Activated CD8-positive, alpha-beta memory T cell treated with anti-CD3 and anti-CD28 coated beads, Interleukin-2, amount 50 U/mL, for 4 hours (primary cell): Measurements from ENCODE around the gene PSENEN.

Source experiments
- DNase-seq: peaks from one replicate; pipeline ENCODE4 v3.0.0-alpha.2; 2020

PSENEN gene

GRCh38 chr19:35775298-35776101, 30.0 kb downstream of the PSENEN start, which contains the start of gene ARHGAP33:
ARHGAP33 (plus strand) TSS chr19:35775564; CDS start chr19:35775659, 95 bp downstream.
- peak; percentile 99 for DNase-seq

- no peak for DNase-seq
Observed at GRCh38 chr19:35776102-35776788, 30.8 kb downstream of the PSENEN start.

GRCh38 chr19:35777086-35777841, 31.8 kb downstream of the PSENEN start:
- no peak for DNase-seq

GRCh38 chr19:35777961-35778360, 32.5 kb downstream of the PSENEN start:
- DNase-seq = no peak

GRCh38 chr19:35779033-35779432, 33.6 kb downstream of the PSENEN start:
- no peak for DNase-seq

- DNase-seq = no peak
Observed at GRCh38 chr19:35780058-35780457, 34.6 kb downstream of the PSENEN start.

- DNase-seq = no peak
Observed at GRCh38 chr19:35780717-35781116, 35.3 kb downstream of the PSENEN start.

- no peak for DNase-seq
Observed at GRCh38 chr19:35781650-35782049, 36.2 kb downstream of the PSENEN start.

GRCh38 chr19:35782589-35782988, 37.1 kb downstream of the PSENEN start:
- DNase-seq = no peak

- DNase-seq = no peak
Observed at GRCh38 chr19:35783469-35784434, 38.3 kb downstream of the PSENEN start.

GRCh38 chr19:35784503-35785338, 39.3 kb downstream of the PSENEN start:
- no peak for DNase-seq

GRCh38 chr19:35785339-35785627, 39.8 kb downstream of the PSENEN start:
- no peak for DNase-seq

GRCh38 chr19:35786299-35787160, 41.1 kb downstream of the PSENEN start:
- DNase-seq = no peak

GRCh38 chr19:35787227-35787799, 41.9 kb downstream of the PSENEN start:
- no peak for DNase-seq

- no peak for DNase-seq
Observed at GRCh38 chr19:35788205-35788960, 42.9 kb downstream of the PSENEN start.

- no peak for DNase-seq
Observed at GRCh38 chr19:35789195-35789977, 43.9 kb downstream of the PSENEN start.

- DNase-seq = no peak
Observed at GRCh38 chr19:35789978-35790944, 44.8 kb downstream of the PSENEN start.
